HG03066 (cell line): Measurements from ENCODE around the gene FGF1.

ENCODE experiments used
- ATAC-seq: cut with Tn5 transposase; IDR thresholded peaks from one replicate; pipeline ENCODE4 v1.9.1; 2021; ENCODE audit warnings: low read depth; ENCODE audit not compliant: unreplicated experiment

The FGF1 gene

GRCh38 chr5:142645456-142645855 lies 40.4 kb downstream of the FGF1 start:
- ATAC-seq = no peak

- no peak for ATAC-seq
These were observed 41.1 kb downstream of the FGF1 start for GRCh38 chr5:142644640-142645361.

GRCh38 chr5:142644127-142644526 lies 41.8 kb downstream of the FGF1 start:
- no peak for ATAC-seq

GRCh38 chr5:142643634-142644033 lies 42.3 kb downstream of the FGF1 start:
- no peak for ATAC-seq

- ATAC-seq = no peak
These were observed 43.5 kb downstream of the FGF1 start for GRCh38 chr5:142642427-142642826.

- no peak for ATAC-seq
These were observed 44.2 kb downstream of the FGF1 start for GRCh38 chr5:142641711-142642110.

- no peak for ATAC-seq
These were observed 45.4 kb downstream of the FGF1 start for GRCh38 chr5:142640316-142641005.

- no peak for ATAC-seq
These were observed 46.4 kb downstream of the FGF1 start for GRCh38 chr5:142639455-142639854.

GRCh38 chr5:142637871-142638270 lies 48.0 kb downstream of the FGF1 start:
- no peak for ATAC-seq

- ATAC-seq = no peak
These were observed 49.1 kb downstream of the FGF1 start for GRCh38 chr5:142636698-142637324.

- no peak for ATAC-seq
These were observed 49.8 kb downstream of the FGF1 start for GRCh38 chr5:142636093-142636492.

GRCh38 chr5:142634216-142635011 lies 51.5 kb downstream of the FGF1 start:
- no peak for ATAC-seq

GRCh38 chr5:142630927-142631539 lies 54.9 kb downstream of the FGF1 start:
- no peak for ATAC-seq

- no peak for ATAC-seq
These were observed 58.3 kb downstream of the FGF1 start for GRCh38 chr5:142627383-142628217.

GRCh38 chr5:142626786-142627185 lies 59.1 kb downstream of the FGF1 start:
- no peak for ATAC-seq

- no peak for ATAC-seq
These were observed 59.8 kb downstream of the FGF1 start for GRCh38 chr5:142626099-142626498.

- ATAC-seq = no peak
These were observed 64.7 kb downstream of the FGF1 start for GRCh38 chr5:142621227-142621626.

- ATAC-seq = no peak
These were observed 66.1 kb downstream of the FGF1 start for GRCh38 chr5:142619815-142620214.

GRCh38 chr5:142618130-142618523 lies 67.8 kb downstream of the FGF1 start:
- ATAC-seq = no peak
